IPS-15b (cell line): ENCODE data around the gene ROCK2.

Experiments
- H3K27me3 ChIP-seq: one replicate; pipeline ENCODE4 v1.6.1; 2013; ENCODE audit warnings: low read length; ENCODE audit not compliant: control insufficient read depth, insufficient read depth
- H3K36me3 ChIP-seq: one replicate; pipeline ENCODE4 v1.6.1; 2013; ENCODE audit warnings: low read length; ENCODE audit not compliant: control insufficient read depth, insufficient read depth
- H3K4me1 ChIP-seq: one replicate; pipeline ENCODE4 v1.6.1; 2013; ENCODE audit warnings: mild to moderate bottlenecking, low read length; ENCODE audit not compliant: control insufficient read depth, insufficient read depth
- H3K4me3 ChIP-seq: one replicate; pipeline ENCODE4 v1.5.1; 2013; ENCODE audit warnings: low read depth, low read length
- H3K9ac ChIP-seq: one replicate; pipeline ENCODE4 v1.6.1; 2013; ENCODE audit warnings: low read depth, mild to moderate bottlenecking, low read length
- H3K9me3 ChIP-seq: one replicate; pipeline ENCODE4 v1.6.1; 2013; ENCODE audit warnings: mild to moderate bottlenecking, low read length; ENCODE audit not compliant: control insufficient read depth, insufficient read depth

ROCK2 gene

DNA sequence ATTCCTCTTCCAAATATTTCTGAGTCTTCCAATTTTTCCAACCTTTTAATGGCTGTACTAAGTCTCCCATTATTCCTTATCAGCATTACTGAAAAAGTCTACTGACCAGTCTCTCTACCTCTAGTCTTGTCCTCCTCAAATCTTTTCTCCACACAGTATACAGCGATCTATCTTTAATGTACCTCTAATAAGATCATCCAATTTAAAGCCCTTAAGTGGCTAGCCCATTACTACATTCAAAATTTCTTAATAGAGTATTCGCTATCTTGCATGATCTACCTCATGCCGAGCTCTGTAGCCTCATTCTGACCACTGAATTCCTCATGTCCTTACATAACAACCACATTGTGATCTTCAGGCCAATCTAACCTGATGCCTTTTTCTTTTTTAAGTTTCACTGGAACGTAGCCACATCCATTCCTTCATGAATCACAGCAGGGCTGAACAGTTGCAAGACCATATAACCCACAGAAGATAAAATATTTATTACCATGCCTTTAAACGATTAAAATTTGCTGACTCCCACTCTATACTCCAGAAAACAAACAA lies 131.3 kb downstream of the ROCK2 start:
- no peaks in the 10 kb centered on the region for H3K36me3 ChIP-seq
- H3K27me3 ChIP-seq = no peaks in the 10 kb centered on the region
- H3K4me3 ChIP-seq = no peak overlapping the region
- H3K9ac ChIP-seq = no peak overlapping the region
- H3K9me3 ChIP-seq = no peaks in the 10 kb centered on the region
- no peaks in the 10 kb centered on the region for H3K4me1 ChIP-seq

DNA sequence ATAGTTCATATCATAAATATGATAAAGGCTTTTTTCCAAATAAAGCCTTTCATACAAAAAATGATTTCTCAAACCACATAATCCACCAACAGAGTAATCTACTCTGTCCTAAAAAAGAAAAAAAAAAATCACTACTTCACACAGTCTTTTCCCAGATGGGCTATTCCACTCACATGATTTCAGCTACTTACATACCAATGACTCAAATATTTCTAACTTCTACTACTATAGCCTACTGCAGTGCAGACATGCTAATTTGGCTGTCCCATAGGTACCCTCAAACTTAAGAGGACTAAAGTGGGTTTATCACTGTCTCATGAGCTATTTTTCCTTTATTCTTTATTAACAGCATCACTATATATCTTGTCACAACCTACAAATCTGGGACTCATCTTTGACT lies 131.8 kb downstream of the ROCK2 start:
- Histone ChIP-seq H3K9me3 (no peaks in the 10 kb centered on the region), H3K4me3 (no peak overlapping the region), H3K4me1 (no peaks in the 10 kb centered on the region), H3K9ac (no peak overlapping the region), H3K36me3 (no peaks in the 10 kb centered on the region), H3K27me3 (no peaks in the 10 kb centered on the region)

DNA sequence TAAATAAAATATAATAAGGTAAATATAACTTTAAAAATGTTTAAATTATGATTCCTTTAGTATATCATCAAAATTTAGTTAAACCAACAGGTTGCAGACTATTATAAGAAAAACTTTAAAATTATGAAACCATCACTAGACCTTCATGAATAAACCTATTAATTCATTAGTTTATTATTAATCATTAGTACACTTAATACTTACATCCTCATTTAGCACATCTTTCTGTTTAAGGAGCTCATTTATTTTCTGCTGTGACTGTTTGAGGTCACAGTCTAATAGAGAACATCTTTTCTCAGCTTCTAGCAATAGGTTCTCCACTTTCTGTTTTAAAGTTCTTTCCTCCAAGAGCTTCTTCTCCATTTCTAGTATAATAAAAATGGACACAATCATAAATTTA lies 136.4 kb downstream of the ROCK2 start:
- Histone ChIP-seq H3K9me3 (no peaks in the 10 kb centered on the region), H3K4me3 (no peak overlapping the region), H3K27me3 (no peaks in the 10 kb centered on the region), H3K36me3 (peaks cover 4% of the 10 kb centered on the region), H3K9ac (no peak overlapping the region), H3K4me1 (no peaks in the 10 kb centered on the region)

DNA sequence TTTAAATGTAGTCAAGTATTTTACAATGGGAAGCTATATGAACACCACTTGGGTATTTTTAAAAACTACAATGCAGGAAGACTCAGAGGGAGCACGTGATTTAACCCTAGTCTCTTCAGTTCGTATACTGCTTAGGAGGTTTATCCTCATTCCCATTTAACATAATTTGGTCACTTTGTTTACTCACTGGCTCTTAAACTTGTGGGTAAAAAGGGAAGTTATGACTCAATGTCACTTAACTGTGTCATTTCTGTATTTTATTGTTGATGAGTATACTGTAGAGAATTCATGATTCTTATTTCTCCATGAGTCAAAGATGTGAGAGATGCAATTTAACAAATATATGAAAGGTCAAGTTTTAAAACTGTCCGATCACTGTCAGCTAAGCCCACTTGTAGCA lies 141.0 kb downstream of the ROCK2 start:
- Histone ChIP-seq H3K4me1 (no peaks in the 10 kb centered on the region), H3K36me3 (peaks cover 4% of the 10 kb centered on the region), H3K4me3 (no peak overlapping the region), H3K9ac (no peak overlapping the region), H3K9me3 (no peaks in the 10 kb centered on the region), H3K27me3 (no peaks in the 10 kb centered on the region)

DNA sequence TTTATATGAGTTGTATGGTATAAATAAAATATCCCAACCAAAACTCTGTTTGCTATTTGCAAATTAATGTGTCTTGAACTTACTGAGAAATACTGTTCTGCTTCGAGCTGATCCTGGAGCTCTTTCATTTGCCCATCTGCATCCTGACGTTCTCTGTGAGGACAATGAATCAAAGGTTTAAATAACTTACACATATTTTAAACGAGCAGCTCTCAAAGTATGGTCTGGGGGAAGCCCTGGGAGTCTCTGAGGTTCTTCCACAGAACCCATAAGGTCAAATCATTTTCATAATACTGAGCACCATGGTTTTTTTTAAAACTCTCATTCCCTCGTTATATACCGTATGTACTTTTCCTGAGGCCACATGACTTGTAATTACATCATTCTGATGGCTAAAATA lies 142.5 kb downstream of the ROCK2 start:
- Histone ChIP-seq H3K9me3 (no peaks in the 10 kb centered on the region), H3K36me3 (peaks cover 4% of the 10 kb centered on the region), H3K4me3 (no peak overlapping the region), H3K9ac (no peak overlapping the region), H3K27me3 (no peaks in the 10 kb centered on the region), H3K4me1 (no peaks in the 10 kb centered on the region)

DNA sequence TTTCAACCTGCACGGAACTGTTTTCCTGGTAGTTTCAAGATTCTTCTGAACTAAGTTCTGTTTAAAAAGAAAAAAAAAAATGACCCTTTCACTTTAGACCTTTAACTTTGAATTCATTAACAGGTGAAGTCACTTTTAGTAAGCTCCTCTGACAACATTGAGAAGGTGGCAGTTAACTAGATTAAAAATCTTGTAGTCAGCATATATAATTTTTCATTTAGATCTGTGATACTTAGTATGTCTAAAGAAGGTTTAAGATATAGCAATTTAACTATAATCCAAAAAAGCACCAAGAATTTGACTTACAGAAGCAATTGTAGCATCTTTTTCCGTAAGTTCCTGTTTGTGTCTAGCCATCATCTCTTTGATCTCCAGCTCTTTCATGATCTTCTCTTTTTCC lies 143.8 kb downstream of the ROCK2 start:
- Histone ChIP-seq H3K4me3 (no peak overlapping the region), H3K4me1 (no peaks in the 10 kb centered on the region), H3K36me3 (peaks cover 4% of the 10 kb centered on the region), H3K27me3 (no peaks in the 10 kb centered on the region), H3K9ac (no peak overlapping the region), H3K9me3 (no peaks in the 10 kb centered on the region)

DNA sequence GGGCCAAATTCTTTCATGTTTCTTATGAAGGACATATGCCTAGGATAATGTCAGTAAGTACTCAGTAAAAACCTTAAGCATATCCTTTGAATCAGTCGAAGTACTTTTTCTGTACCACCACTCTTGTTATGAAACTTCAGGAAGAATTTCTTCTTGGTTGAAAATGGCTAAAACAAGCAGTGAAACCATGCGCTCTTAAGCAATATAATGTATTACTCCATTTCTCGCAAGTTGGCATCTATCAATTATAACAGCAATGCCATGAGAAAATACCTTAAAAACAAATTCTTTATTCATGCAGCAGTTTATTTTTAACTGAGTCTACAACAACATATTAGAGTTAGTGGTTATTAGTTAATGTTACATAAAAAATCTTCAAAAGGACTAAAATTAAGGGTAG lies 148.2 kb downstream of the ROCK2 start:
- Histone ChIP-seq H3K4me1 (no peaks in the 10 kb centered on the region), H3K9ac (no peak overlapping the region), H3K9me3 (no peaks in the 10 kb centered on the region), H3K36me3 (no peaks in the 10 kb centered on the region), H3K27me3 (no peaks in the 10 kb centered on the region), H3K4me3 (no peak overlapping the region)

DNA sequence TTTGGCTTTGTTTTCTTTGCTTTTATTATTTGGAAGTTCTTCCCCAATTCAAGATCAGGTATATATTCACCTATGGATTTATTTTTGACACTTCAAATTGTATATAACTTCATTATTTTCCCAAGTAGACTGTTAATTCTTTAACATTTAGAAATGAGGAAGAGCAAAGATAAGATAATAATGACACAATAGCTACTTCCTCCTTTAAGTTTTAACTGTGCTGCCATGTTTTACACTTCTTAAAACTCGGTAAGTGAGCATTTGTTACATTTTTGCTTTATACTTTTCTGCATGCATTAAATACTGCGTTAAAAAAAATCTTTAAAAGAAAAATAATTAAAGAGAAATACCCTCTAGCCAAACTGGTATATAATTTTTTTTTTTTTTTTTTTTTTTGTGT lies 156.7 kb downstream of the ROCK2 start:
- no peaks in the 10 kb centered on the region for H3K36me3 ChIP-seq
- no peak overlapping the region for H3K4me3 ChIP-seq
- H3K4me1 ChIP-seq = no peaks in the 10 kb centered on the region
- no peak overlapping the region for H3K9ac ChIP-seq
- no peaks in the 10 kb centered on the region for H3K9me3 ChIP-seq
- no peaks in the 10 kb centered on the region for H3K27me3 ChIP-seq

DNA sequence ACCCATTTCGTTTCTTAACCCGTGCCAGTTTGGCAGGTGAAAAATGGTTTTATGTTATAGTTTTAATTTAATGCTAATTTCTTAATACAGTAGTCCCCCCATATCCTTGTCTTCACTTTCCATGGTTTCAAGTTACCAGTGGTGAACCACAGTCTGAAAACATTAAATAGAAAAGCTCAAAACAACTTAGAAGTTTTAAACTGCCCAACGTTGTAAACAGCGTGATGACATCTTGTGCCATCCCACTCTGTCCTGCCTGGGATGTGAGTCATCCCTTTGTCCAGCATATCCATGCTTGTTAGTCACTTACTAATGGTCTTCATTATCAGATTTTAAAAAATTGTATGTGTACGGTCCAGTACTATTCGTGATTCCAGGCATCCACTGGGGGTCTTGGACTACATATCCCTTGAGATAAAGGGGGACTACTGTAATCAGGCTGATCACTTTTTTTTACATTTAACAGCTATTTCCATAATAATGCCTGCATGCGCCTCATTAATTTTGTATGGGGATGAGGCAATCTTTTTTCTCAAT lies 157.3 kb downstream of the ROCK2 start:
- Histone ChIP-seq H3K4me3 (no peak overlapping the region), H3K4me1 (no peaks in the 10 kb centered on the region)

DNA sequence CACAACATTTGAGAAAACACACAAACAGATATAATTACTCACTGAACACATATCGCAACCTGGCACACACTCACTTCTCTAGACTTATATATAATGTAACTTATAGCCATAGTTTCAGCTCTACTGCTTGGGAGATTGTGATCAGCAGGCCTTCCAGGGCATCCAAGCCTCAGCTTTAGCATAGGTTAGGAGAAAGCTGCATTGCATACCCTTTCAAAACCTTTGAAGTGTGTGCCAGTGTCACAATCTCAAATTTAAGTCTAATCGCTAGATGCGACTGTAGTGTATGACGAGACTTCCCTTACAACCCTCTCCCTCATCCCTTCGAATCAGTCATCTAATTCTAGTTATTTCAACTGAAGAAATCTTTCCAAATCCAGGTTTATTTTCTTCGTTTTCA lies 158.3 kb downstream of the ROCK2 start:
- Histone ChIP-seq H3K27me3 (no peaks in the 10 kb centered on the region), H3K36me3 (no peaks in the 10 kb centered on the region)

More for the DNA sequence above, 157.3 kb downstream of the ROCK2 start:
- H3K9me3 ChIP-seq = no peaks in the 10 kb centered on the region
- no peaks in the 10 kb centered on the region for H3K27me3 ChIP-seq
- no peaks in the 10 kb centered on the region for H3K36me3 ChIP-seq
- no peak overlapping the region for H3K9ac ChIP-seq

DNA sequence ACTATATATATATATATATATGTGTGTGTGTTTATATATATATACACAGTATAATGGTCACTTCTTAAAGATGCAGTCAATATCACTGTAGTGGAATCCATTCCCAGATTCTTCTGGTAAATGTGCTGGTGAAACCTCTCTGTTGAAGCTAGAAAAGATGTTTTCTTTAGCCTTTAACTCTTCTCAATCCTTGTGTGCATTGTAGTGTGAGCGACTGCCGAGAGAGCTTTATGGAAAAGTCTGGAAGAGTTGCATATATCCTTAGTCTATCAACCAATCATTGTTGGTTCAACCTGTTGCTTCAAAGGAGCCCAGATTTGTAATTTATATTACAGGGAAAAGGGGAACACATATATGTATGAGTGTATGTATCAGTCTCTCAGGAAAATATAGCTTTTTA lies 161.5 kb downstream of the ROCK2 start:
- Histone ChIP-seq H3K4me1 (no peaks in the 10 kb centered on the region), H3K9ac (no peak overlapping the region), H3K4me3 (no peak overlapping the region), H3K9me3 (no peaks in the 10 kb centered on the region), H3K27me3 (no peaks in the 10 kb centered on the region), H3K36me3 (no peaks in the 10 kb centered on the region)

More for the DNA sequence above, 158.3 kb downstream of the ROCK2 start:
- no peaks in the 10 kb centered on the region for H3K4me1 ChIP-seq
- H3K4me3 ChIP-seq = no peak overlapping the region
- no peaks in the 10 kb centered on the region for H3K9me3 ChIP-seq
- no peak overlapping the region for H3K9ac ChIP-seq

DNA sequence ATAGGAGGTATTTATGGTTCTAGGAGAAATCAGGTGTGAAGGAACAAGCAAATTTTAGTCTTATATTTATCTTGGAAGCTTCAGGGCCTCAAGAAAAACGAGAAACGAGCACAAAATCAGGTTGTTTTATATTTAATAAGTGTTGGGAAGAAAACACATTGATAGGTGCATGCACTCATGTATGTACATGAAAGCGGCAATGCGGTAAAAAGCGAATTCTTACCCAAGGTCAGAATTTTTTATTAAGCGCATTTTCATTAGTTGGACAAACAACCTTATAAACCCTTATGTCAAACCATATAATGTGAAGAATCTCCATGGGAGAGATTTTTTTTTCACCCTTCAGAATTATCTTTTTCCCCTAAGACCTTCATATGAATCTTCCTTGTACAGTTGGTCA lies 163.8 kb downstream of the ROCK2 start:
- no peaks in the 10 kb centered on the region for H3K36me3 ChIP-seq
- H3K4me3 ChIP-seq = no peak overlapping the region
- H3K27me3 ChIP-seq = no peaks in the 10 kb centered on the region
- H3K4me1 ChIP-seq = no peaks in the 10 kb centered on the region
- H3K9ac ChIP-seq = no peak overlapping the region
- H3K9me3 ChIP-seq = no peaks in the 10 kb centered on the region
